Kidney (tissue), 14 donors: ENCODE data around the gene UNC13D. TPM values are rescaled to one million over a fixed set of nuclear protein-coding genes. Genes with fewer than 3 reads are reported as not detected.

Source experiments
- DNase-seq, 5 donors: peaks; one replicate each; pipeline ENCODE4 v3.0.0-alpha.2; 2013 to 2020
- FAIRE-seq: peaks from 2 replicates; lab custom pipeline; 2012; peaks lifted over from hg19 to GRCh38; lab: Jason Lieb, UNC
- H3K27ac ChIP-seq, 2 donors: one replicate each; pipeline ENCODE4 v1.7.0; 2013; ENCODE audit warnings: low read depth in 2 of 2, low read length in 2 of 2, inconsistent platforms in 1 of 2
- H3K27me3 ChIP-seq: one replicate; pipeline ENCODE4 v1.7.1; 2013; ENCODE audit warnings: low read length, inconsistent platforms; ENCODE audit not compliant: control insufficient read depth, insufficient read depth
- H3K36me3 ChIP-seq, 3 donors: one replicate each; pipeline versions ENCODE4 v1.7.0 to v1.7.1; 2013; ENCODE audit warnings: low read length in 3 of 3, control low read depth in 1 of 3, inconsistent platforms in 1 of 3; ENCODE audit not compliant: insufficient read depth in 3 of 3, control insufficient read depth in 2 of 3
- H3K4me1 ChIP-seq, 3 donors: one replicate each; pipeline versions ENCODE4 v1.7.0 to v1.7.1; 2013; ENCODE audit warnings: low read length in 3 of 3, inconsistent platforms in 1 of 3, low read depth in 1 of 3; ENCODE audit not compliant: control insufficient read depth in 2 of 3, insufficient read depth in 2 of 3
- H3K4me3 ChIP-seq, 3 donors: one replicate each; pipeline versions ENCODE4 v1.7.0 to v1.8.1; 2013; ENCODE audit warnings: low read length in 3 of 3, control low read depth in 1 of 3, inconsistent platforms in 1 of 3
- H3K9ac ChIP-seq, 3 donors: one replicate each; pipeline versions ENCODE4 v1.7.0 to v1.7.1; 2013; ENCODE audit warnings: low read length in 3 of 3, control low read depth in 1 of 3, inconsistent platforms in 1 of 3
- H3K9me3 ChIP-seq, 3 donors: one replicate each; pipeline versions ENCODE4 v1.7.0 to v1.7.1; 2013; ENCODE audit warnings: low read length in 3 of 3, control low read depth in 1 of 3, inconsistent platforms in 1 of 3; ENCODE audit not compliant: control insufficient read depth in 2 of 3, insufficient read depth in 1 of 3
- CTCF ChIP-seq: IDR thresholded peaks from 3 replicates; pipeline ENCODE4 v1.5.1; 2012; ENCODE audit warnings: mild to moderate bottlenecking, moderate library complexity, borderline replicate concordance; ENCODE audit not compliant: insufficient read depth; ENCODE audit errors: extremely low read depth
- intact Hi-C: fragments of 100-400 bp; cut with DNase I; formaldehyde crosslinking; loops from one replicate; pipeline ENCODE4 v1.11.1; 2022
- polyA plus RNA-seq: library from polyadenylated mRNA; stranded (reverse); fragments of 350-450 nt; fragmentation: Illumina TruSeq; extraction: RNeasy Lipid Tissue Mini Kit (QIAGEN cat#74804); gene quantifications from one replicate; pipeline ENCODE4 v1.2.3, GENCODE V29; 2014; ENCODE audit warnings: low read depth, low replicate concordance; ENCODE audit not compliant: insufficient read depth
- total RNA-seq: library from RNA; stranded (reverse); fragmentation: NEBNext Ultra II Directional; extraction: Animal tissue kit (Norgen Biotek cat#: 25700); gene quantifications from one replicate; pipeline ENCODE4 v1.2.1, GENCODE V29; 2021
- donor health status: control.
- donor health status: control.
- donor health status: control.
- donor health status: control.
- donor health status: control.
- donor health status: DM: yes; HTN: yes; CAD: no.
- donor health status: Normal renal cell carcinoma (clear cell type).

The UNC13D gene
- total and polyA plus RNA-seq, 2 donors from 2014 or later: 3.8 to 26.1 TPM

GRCh38 chr17:75846692-75847613, 2.7 kb upstream of the UNC13D start:
- Histone ChIP-seq H3K4me1 (peaks cover 0 to 37% (median 16%) of the 10 kb centered on the region in 3 donors), H3K4me3 (no peak overlapping the region), H3K9me3 (no peaks in the 10 kb centered on the region), H3K36me3 (peaks cover 6 to 53% (median 36%) of the 10 kb centered on the region in 3 donors), H3K27ac (no peak overlapping the region), H3K27me3 (no peaks in the 10 kb centered on the region), H3K9ac (no peak overlapping the region)
- TF ChIP-seq CTCF: no peak
- DNase-seq: peak in 4 of 5 donors; percentile 51 to 73 (median 68)
- intact Hi-C loops: no loop called here
- no peak for FAIRE-seq

GRCh38 chr17:75845933-75846691, 1.9 kb upstream of the UNC13D start:
- no peak for FAIRE-seq
- H3K9ac ChIP-seq: no peak overlapping the region

GRCh38 chr17:75845058-75845711, 981 bp upstream of the UNC13D start:
- no peak overlapping the region for H3K4me3 ChIP-seq
- peaks cover 3 to 40% (median 30%) of the 10 kb centered on the region in 3 donors for H3K36me3 ChIP-seq
- peaks cover 0 to 37% (median 16%) of the 10 kb centered on the region in 3 donors for H3K4me1 ChIP-seq
- TF ChIP-seq CTCF: peak; percentile 83
- FAIRE-seq (no peak), DNase-seq (peak; percentile 76 to 95 (median 84))
- intact Hi-C loops: no loop called here
- peak overlapping the region; percentile 82 to 86 for H3K27ac ChIP-seq
- H3K27me3 ChIP-seq: no peaks in the 10 kb centered on the region
- H3K9ac ChIP-seq: peak overlapping the region in 2 of 3 donors; percentile 24 to 69
- H3K9me3 ChIP-seq: no peaks in the 10 kb centered on the region

More at GRCh38 chr17:75845933-75846691, 1.9 kb upstream of the UNC13D start:
- TF ChIP-seq CTCF: no peak
- Histone ChIP-seq H3K4me1 (peaks cover 0 to 37% (median 16%) of the 10 kb centered on the region in 3 donors), H3K9me3 (no peaks in the 10 kb centered on the region), H3K27ac (peak overlapping the region; percentile 47 to 86), H3K27me3 (no peaks in the 10 kb centered on the region), H3K4me3 (no peak overlapping the region), H3K36me3 (peaks cover 3 to 48% (median 34%) of the 10 kb centered on the region in 3 donors)
- intact Hi-C loops: no loop called here
- DNase-seq: peak in 2 of 5 donors; percentile 50 to 59
